CD4-positive, alpha-beta memory T cell (primary cell): ENCODE results near the gene HPRT1. TPM values are rescaled to one million over a fixed set of nuclear protein-coding genes. Genes with fewer than 3 reads are reported as not detected.

Experiments used
- CTCF ChIA-PET: fragments of 350-600 bp; sonication (Branson Sonifier 250); formaldehyde crosslinking; loops from one replicate; lab custom pipeline; 2021; ENCODE audit warnings: inconsistent platforms; ENCODE audit not compliant: partially characterized antibody; lab: Charles Lee
- POLR2A ChIA-PET: fragments of 350-600 bp; sonication (Branson Sonifier 250); formaldehyde crosslinking; loops from one replicate; lab custom pipeline; 2021; ENCODE audit not compliant: partially characterized antibody; lab: Charles Lee
- DNase-seq, 5 donors: peaks; one replicate each; pipeline versions ENCODE4 v3.0.0 to v3.0.0-alpha.2; 2020 to 2022; ENCODE audit warnings: mixed read lengths in 1 of 5
- H3K27ac ChIP-seq: one replicate; pipeline ENCODE4 v1.7.0; 2013; ENCODE audit warnings: low read depth, low read length
- H3K27me3 ChIP-seq: 2 replicates; pipeline ENCODE4 v1.7.0; 2013; ENCODE audit warnings: mild to moderate bottlenecking, low read length, moderate library complexity; ENCODE audit not compliant: insufficient read depth
- H3K36me3 ChIP-seq: 2 replicates; pipeline ENCODE4 v1.7.0; 2013; ENCODE audit warnings: mild to moderate bottlenecking, low read length, moderate library complexity; ENCODE audit not compliant: insufficient read depth
- H3K4me1 ChIP-seq: 2 replicates; pipeline ENCODE4 v1.7.0; 2013; ENCODE audit warnings: mild to moderate bottlenecking, low read length, moderate library complexity; ENCODE audit not compliant: insufficient read depth
- H3K4me3 ChIP-seq, 2 donors: one replicate each; pipeline ENCODE4 v1.7.0; 2013; ENCODE audit warnings: low read length in 2 of 2, mild to moderate bottlenecking in 1 of 2
- H3K9me3 ChIP-seq, 2 donors: one replicate each; pipeline ENCODE4 v1.7.0; 2013; ENCODE audit warnings: low read length in 2 of 2, control low read depth in 1 of 2; ENCODE audit not compliant: control insufficient read depth in 1 of 2
- H3K27ac Mint-ChIP-seq, 7 donors: one replicate each; pipeline ENCODE4 v1.8.0; 2020 to 2021; ENCODE audit warnings: mixed read lengths in 7 of 7, mild to moderate bottlenecking in 6 of 7, inconsistent platforms in 3 of 7, moderate library complexity in 3 of 7
- H3K27me3 Mint-ChIP-seq, 2 donors: one replicate each; pipeline ENCODE4 v1.8.0; 2020 to 2021; ENCODE audit warnings: mixed read lengths in 2 of 2
- H3K36me3 Mint-ChIP-seq, 2 donors: one replicate each; pipeline ENCODE4 v1.8.0; 2020 to 2021; ENCODE audit warnings: mixed read lengths in 2 of 2, inconsistent platforms in 1 of 2, mild to moderate bottlenecking in 1 of 2
- H3K4me1 Mint-ChIP-seq, 4 donors: one replicate each; pipeline ENCODE4 v1.8.0; 2020 to 2021; ENCODE audit warnings: mixed read lengths in 4 of 4, mild to moderate bottlenecking in 1 of 4
- H3K4me3 Mint-ChIP-seq, 8 donors: one replicate each; pipeline ENCODE4 v1.8.0; 2020 to 2021; ENCODE audit warnings: mixed read lengths in 8 of 8, mild to moderate bottlenecking in 7 of 8, moderate library complexity in 6 of 8, inconsistent platforms in 3 of 8
- H3K9me3 Mint-ChIP-seq, 8 donors: one replicate each; pipeline ENCODE4 v1.8.0; 2020 to 2021; ENCODE audit warnings: mixed read lengths in 8 of 8, mild to moderate bottlenecking in 5 of 8, inconsistent platforms in 3 of 8, moderate library complexity in 1 of 8
- intact Hi-C: fragments of 100-400 bp; cut with micrococcal nuclease; formaldehyde crosslinking; loops from one replicate; pipeline ENCODE4 v1.15.1; 2023
- polyA plus RNA-seq, 2 donors: library from polyadenylated mRNA; unstranded; fragments of 300-500 nt; fragmentation: Illumina TruSeq; gene quantifications; one replicate each; pipeline ENCODE4 v1.2.3, GENCODE V29; 2021
- total RNA-seq, 2 experiments: library from RNA; stranded (reverse); gene quantifications; one replicate each; pipeline ENCODE4 v1.2.3, GENCODE V29; 2021

HPRT1 gene
- total and polyA plus RNA-seq, 4 experiments from 2014 or later: 22.4 to 105 (median 44.6) TPM

- intact Hi-C loops: no loop called here
- H3K27me3 Mint-ChIP-seq: no peaks in the 10 kb centered on the region
These were observed 12.1 kb downstream of the HPRT1 start for GRCh38 chrX:134472041-134472440.

GRCh38 chrX:134476284-134476683 is 16.3 kb downstream of the HPRT1 start:
- Histone ChIP-seq H3K27ac (no peak overlapping the region), H3K4me3 (no peak overlapping the region), H3K36me3 (no peaks in the 10 kb centered on the region), H3K4me1 (no peaks in the 10 kb centered on the region), H3K9me3 (no peaks in the 10 kb centered on the region), H3K27me3 (no peaks in the 10 kb centered on the region)
- H3K4me1 Mint-ChIP-seq: peaks cover 0 to 1% (median 0%) of the 10 kb centered on the region in 4 donors
- no peak for DNase-seq
- peaks cover 6 to 15% of the 10 kb centered on the region in 2 donors for H3K36me3 Mint-ChIP-seq
- ChIA-PET POLR2A (no interaction called here), CTCF (no interaction called here)
- no peak overlapping the region for H3K4me3 Mint-ChIP-seq
- no peaks in the 10 kb centered on the region for H3K27me3 Mint-ChIP-seq
- intact Hi-C loops: no loop called here
- no peaks in the 10 kb centered on the region for H3K9me3 Mint-ChIP-seq
- no peak overlapping the region for H3K27ac Mint-ChIP-seq

More at GRCh38 chrX:134472041-134472440, 12.1 kb downstream of the HPRT1 start:
- peaks cover 0 to 2% (median under 1%) of the 10 kb centered on the region in 4 donors for H3K4me1 Mint-ChIP-seq
- peaks cover 6 to 13% of the 10 kb centered on the region in 2 donors for H3K36me3 Mint-ChIP-seq
- DNase-seq: no peak
- Histone ChIP-seq H3K9me3 (no peaks in the 10 kb centered on the region), H3K4me1 (no peaks in the 10 kb centered on the region), H3K27me3 (no peaks in the 10 kb centered on the region), H3K27ac (no peak overlapping the region), H3K36me3 (no peaks in the 10 kb centered on the region), H3K4me3 (no peak overlapping the region)
- H3K9me3 Mint-ChIP-seq: no peaks in the 10 kb centered on the region
- H3K4me3 Mint-ChIP-seq: no peak overlapping the region
- H3K27ac Mint-ChIP-seq: no peak overlapping the region
- ChIA-PET POLR2A (no interaction called here), CTCF (no interaction called here)

- H3K36me3 Mint-ChIP-seq: peaks cover 6 to 15% of the 10 kb centered on the region in 2 donors
- H3K9me3 Mint-ChIP-seq: no peaks in the 10 kb centered on the region
- no peak overlapping the region for H3K27ac ChIP-seq
- no peaks in the 10 kb centered on the region for H3K4me1 ChIP-seq
- no peak overlapping the region for H3K4me3 ChIP-seq
- ChIA-PET POLR2A (no interaction called here), CTCF (interaction anchor here (1.1 kb wide), 1 partner anchor 430 kb away, joined by 3 read pairs; no protein-coding TSS in a partner anchor)
- H3K27me3 Mint-ChIP-seq: no peaks in the 10 kb centered on the region
- H3K36me3 ChIP-seq: no peaks in the 10 kb centered on the region
- no peak overlapping the region for H3K4me3 Mint-ChIP-seq
- no peak for DNase-seq
- H3K27ac Mint-ChIP-seq: no peak overlapping the region
- H3K4me1 Mint-ChIP-seq: no peaks in the 10 kb centered on the region
- intact Hi-C loops: no loop called here
- H3K27me3 ChIP-seq: no peaks in the 10 kb centered on the region
- H3K9me3 ChIP-seq: no peaks in the 10 kb centered on the region
These were observed 18.4 kb downstream of the HPRT1 start for GRCh38 chrX:134478374-134478773.

GRCh38 chrX:134480061-134480460 is 20.1 kb downstream of the HPRT1 start:
- ChIA-PET POLR2A (no interaction called here), CTCF (no interaction called here)
- Histone ChIP-seq H3K4me3 (no peak overlapping the region), H3K4me1 (no peaks in the 10 kb centered on the region), H3K9me3 (no peaks in the 10 kb centered on the region), H3K27ac (no peak overlapping the region), H3K27me3 (no peaks in the 10 kb centered on the region), H3K36me3 (no peaks in the 10 kb centered on the region)
- intact Hi-C loops: loop anchor here (5.0 kb wide), 1 partner anchor 602 kb away; no protein-coding TSS in a partner anchor
- no peaks in the 10 kb centered on the region for H3K4me1 Mint-ChIP-seq
- H3K36me3 Mint-ChIP-seq: peaks cover 6 to 15% of the 10 kb centered on the region in 2 donors
- no peaks in the 10 kb centered on the region for H3K9me3 Mint-ChIP-seq
- DNase-seq: no peak
- H3K27ac Mint-ChIP-seq: no peak overlapping the region
- no peaks in the 10 kb centered on the region for H3K27me3 Mint-ChIP-seq
- H3K4me3 Mint-ChIP-seq: no peak overlapping the region

- Mint-ChIP-seq H3K4me3 (no peak overlapping the region), H3K27me3 (no peaks in the 10 kb centered on the region), H3K27ac (no peak overlapping the region), H3K4me1 (no peaks in the 10 kb centered on the region), H3K9me3 (no peaks in the 10 kb centered on the region), H3K36me3 (peaks cover 2 to 5% of the 10 kb centered on the region in 2 donors)
- ChIA-PET POLR2A (no interaction called here), CTCF (no interaction called here)
- Histone ChIP-seq H3K27me3 (no peaks in the 10 kb centered on the region), H3K9me3 (no peaks in the 10 kb centered on the region), H3K36me3 (no peaks in the 10 kb centered on the region), H3K27ac (no peak overlapping the region), H3K4me1 (no peaks in the 10 kb centered on the region), H3K4me3 (no peak overlapping the region)
- DNase-seq: no peak
- intact Hi-C loops: loop anchor here (5.0 kb wide), 1 partner anchor 601 kb away; no protein-coding TSS in a partner anchor
These were observed 21.4 kb downstream of the HPRT1 start for GRCh38 chrX:134481339-134481738.

GRCh38 chrX:134482371-134482770 is 22.4 kb downstream of the HPRT1 start:
- CTCF ChIA-PET: no interaction called here
- intact Hi-C loops: loop anchor here (5.0 kb wide), 1 partner anchor 600 kb away; no protein-coding TSS in a partner anchor

GRCh38 chrX:134484039-134484438 is 24.1 kb downstream of the HPRT1 start:
- H3K4me3 Mint-ChIP-seq: no peak overlapping the region
- peaks cover 0 to 5% of the 10 kb centered on the region in 2 donors for H3K36me3 Mint-ChIP-seq
- no peaks in the 10 kb centered on the region for H3K9me3 Mint-ChIP-seq
- no peaks in the 10 kb centered on the region for H3K27me3 Mint-ChIP-seq
- intact Hi-C loops: loop anchor here (5.0 kb wide), 1 partner anchor 598 kb away; no protein-coding TSS in a partner anchor
- ChIA-PET CTCF (interaction anchor here (1.0 to 2.0 kb wide), 4 partner anchors 276 to 602 kb away, joined by 3 to 10 read pairs (median 3); no protein-coding TSS in a partner anchor), POLR2A (no interaction called here)
- Histone ChIP-seq H3K9me3 (no peaks in the 10 kb centered on the region), H3K4me3 (no peak overlapping the region), H3K36me3 (no peaks in the 10 kb centered on the region), H3K27me3 (no peaks in the 10 kb centered on the region), H3K27ac (no peak overlapping the region), H3K4me1 (no peaks in the 10 kb centered on the region)
- H3K4me1 Mint-ChIP-seq: no peaks in the 10 kb centered on the region
- peak in 4 of 5 donors; percentile 26 to 36 (median 31) for DNase-seq
- no peak overlapping the region for H3K27ac Mint-ChIP-seq

More at GRCh38 chrX:134482371-134482770, 22.4 kb downstream of the HPRT1 start:
- H3K27ac Mint-ChIP-seq: no peak overlapping the region
- H3K27me3 Mint-ChIP-seq: no peaks in the 10 kb centered on the region
- Histone ChIP-seq H3K27me3 (no peaks in the 10 kb centered on the region), H3K4me1 (no peaks in the 10 kb centered on the region), H3K27ac (no peak overlapping the region), H3K36me3 (no peaks in the 10 kb centered on the region), H3K4me3 (no peak overlapping the region), H3K9me3 (no peaks in the 10 kb centered on the region)
- POLR2A ChIA-PET: no interaction called here
- H3K36me3 Mint-ChIP-seq: peaks cover 0 to 6% of the 10 kb centered on the region in 2 donors
- no peak overlapping the region for H3K4me3 Mint-ChIP-seq
- H3K4me1 Mint-ChIP-seq: no peaks in the 10 kb centered on the region
- DNase-seq: no peak
- H3K9me3 Mint-ChIP-seq: no peaks in the 10 kb centered on the region
